Peyer's patch (tissue), 4 donors: ENCODE measurements around the gene GABPB1. TPM values are rescaled to one million over a fixed set of nuclear protein-coding genes. Genes with fewer than 3 reads are reported as not detected.

Source experiments
- DNase-seq, 3 donors: peaks; one replicate each; pipeline ENCODE4 v3.0.0-alpha.2; 2017 to 2019
- H3K27ac ChIP-seq, 4 donors: fragments of 200-600 bp; sonication (generic); one replicate each; pipeline ENCODE4 v1.5.1; 2016 to 2019
- H3K27me3 ChIP-seq, 2 donors: fragments of 200-600 bp; sonication (generic); one replicate each; pipeline ENCODE4 v1.5.1; 2019
- H3K36me3 ChIP-seq, 3 donors: fragments of 200-600 bp; sonication (generic); one replicate each; pipeline ENCODE4 v1.5.1; 2016 to 2019
- H3K4me1 ChIP-seq, 4 donors: fragments of 200-600 bp; sonication (generic); one replicate each; pipeline ENCODE4 v1.5.1; 2016 to 2019
- H3K4me3 ChIP-seq, 4 donors: fragments of 200-600 bp; sonication (generic); 1 replicate in 3 of 4; 2 replicates in 1 of 4; pipeline ENCODE4 v1.5.1; 2016 to 2019; ENCODE audit warnings: mild to moderate bottlenecking in 1 of 4
- H3K9me3 ChIP-seq, 4 donors: fragments of 200-600 bp; sonication (generic); one replicate each; pipeline ENCODE4 v1.5.1; 2016 to 2019; ENCODE audit warnings: mild to moderate bottlenecking in 1 of 4
- POLR2A ChIP-seq, 2 donors: fragments of 450-650 bp; IDR thresholded peaks; one replicate each; pipeline ENCODE4 v1.5.1; 2017; ENCODE audit warnings: antibody characterized with exemption in 2 of 2, mild to moderate bottlenecking in 2 of 2, moderate library complexity in 2 of 2
- total RNA-seq, 4 donors: library from RNA; depleted of rRNA; stranded (reverse); fragments of >200 nt; gene quantifications; one replicate each; pipeline ENCODE4 v1.1.0, GENCODE V29; 2016
- TF ChIP-seq, protein P1 (sequence below), 6 experiments: fragments of 450-650 bp in 4 of 6; fragments of 200-600 bp in 2 of 6; sonication (generic) in 1 of 6; IDR thresholded peaks; one replicate each; pipeline ENCODE4 v1.5.1; 2017 to 2019; ENCODE audit warnings: antibody characterized with exemption in 6 of 6, mild to moderate bottlenecking in 3 of 6, moderate library complexity in 1 of 6

GABPB1 gene
- total RNA-seq, 4 donors from 2014 or later = 13.8 to 16.3 (median 15.7) TPM

DNA sequence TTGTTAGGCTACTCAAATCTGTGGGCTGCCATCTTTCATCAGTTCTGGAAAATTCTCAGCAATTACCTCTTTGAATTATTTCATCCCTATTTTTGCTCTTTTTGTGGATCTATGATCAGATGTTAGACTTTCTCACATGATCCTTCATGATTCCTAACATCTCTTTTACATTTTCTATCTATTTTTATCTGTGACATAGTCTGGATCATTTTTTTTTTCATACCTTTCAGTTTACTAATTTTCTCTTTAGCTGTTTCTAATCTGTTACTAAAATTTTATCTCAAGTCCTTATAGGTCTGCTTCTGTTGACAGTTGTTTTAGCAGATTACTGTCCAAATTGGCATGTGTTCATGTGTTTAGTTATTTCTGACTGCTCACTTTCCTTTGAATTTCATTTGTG is 47.2 kb downstream of the GABPB1 start:
- DNase-seq = no peak
- H3K27me3 ChIP-seq = no peaks in the 10 kb centered on the region
- TF ChIP-seq, protein P1, sequence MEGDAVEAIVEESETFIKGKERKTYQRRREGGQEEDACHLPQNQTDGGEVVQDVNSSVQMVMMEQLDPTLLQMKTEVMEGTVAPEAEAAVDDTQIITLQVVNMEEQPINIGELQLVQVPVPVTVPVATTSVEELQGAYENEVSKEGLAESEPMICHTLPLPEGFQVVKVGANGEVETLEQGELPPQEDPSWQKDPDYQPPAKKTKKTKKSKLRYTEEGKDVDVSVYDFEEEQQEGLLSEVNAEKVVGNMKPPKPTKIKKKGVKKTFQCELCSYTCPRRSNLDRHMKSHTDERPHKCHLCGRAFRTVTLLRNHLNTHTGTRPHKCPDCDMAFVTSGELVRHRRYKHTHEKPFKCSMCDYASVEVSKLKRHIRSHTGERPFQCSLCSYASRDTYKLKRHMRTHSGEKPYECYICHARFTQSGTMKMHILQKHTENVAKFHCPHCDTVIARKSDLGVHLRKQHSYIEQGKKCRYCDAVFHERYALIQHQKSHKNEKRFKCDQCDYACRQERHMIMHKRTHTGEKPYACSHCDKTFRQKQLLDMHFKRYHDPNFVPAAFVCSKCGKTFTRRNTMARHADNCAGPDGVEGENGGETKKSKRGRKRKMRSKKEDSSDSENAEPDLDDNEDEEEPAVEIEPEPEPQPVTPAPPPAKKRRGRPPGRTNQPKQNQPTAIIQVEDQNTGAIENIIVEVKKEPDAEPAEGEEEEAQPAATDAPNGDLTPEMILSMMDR (IDR thresholded peaks at IDR 0.05) = no peak
- TF ChIP-seq POLR2A (IDR thresholded peaks at IDR 0.05) = no peak
- H3K27ac ChIP-seq = no peak overlapping the region
- H3K9me3 ChIP-seq = no peaks in the 10 kb centered on the region
- H3K4me3 ChIP-seq = no peak overlapping the region
- peaks cover 0 to 6% (median 0%) of the 10 kb centered on the region in 3 donors for H3K36me3 ChIP-seq
- H3K4me1 ChIP-seq = no peaks in the 10 kb centered on the region

DNA sequence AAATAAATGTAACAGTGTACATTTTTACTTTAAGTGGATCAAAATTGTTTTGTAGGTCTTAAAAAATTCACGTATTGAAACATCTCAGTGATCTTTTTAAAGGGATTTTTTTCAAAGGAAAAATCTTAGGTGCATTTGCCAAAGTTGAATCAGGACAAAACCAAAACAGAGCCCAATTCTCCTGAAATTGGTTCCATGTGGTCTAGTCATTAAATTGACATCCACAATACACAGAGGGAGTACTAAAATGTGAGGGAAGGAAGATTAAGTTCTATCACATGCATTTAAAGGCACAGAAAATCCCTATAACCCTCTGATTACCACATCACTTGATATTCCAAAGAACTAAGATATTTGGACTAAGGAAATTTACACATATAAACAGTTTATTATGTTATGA is 50.2 kb downstream of the GABPB1 start:
- no peaks in the 10 kb centered on the region for H3K27me3 ChIP-seq
- no peak overlapping the region for H3K4me3 ChIP-seq
- no peak for TF ChIP-seq POLR2A (IDR thresholded peaks at IDR 0.05)
- TF ChIP-seq, protein P1 (IDR thresholded peaks at IDR 0.05) = no peak
- peaks cover 0 to 13% (median 0%) of the 10 kb centered on the region in 3 donors for H3K36me3 ChIP-seq
- DNase-seq = no peak
- no peaks in the 10 kb centered on the region for H3K4me1 ChIP-seq
- H3K9me3 ChIP-seq = no peaks in the 10 kb centered on the region
- H3K27ac ChIP-seq = no peak overlapping the region

DNA sequence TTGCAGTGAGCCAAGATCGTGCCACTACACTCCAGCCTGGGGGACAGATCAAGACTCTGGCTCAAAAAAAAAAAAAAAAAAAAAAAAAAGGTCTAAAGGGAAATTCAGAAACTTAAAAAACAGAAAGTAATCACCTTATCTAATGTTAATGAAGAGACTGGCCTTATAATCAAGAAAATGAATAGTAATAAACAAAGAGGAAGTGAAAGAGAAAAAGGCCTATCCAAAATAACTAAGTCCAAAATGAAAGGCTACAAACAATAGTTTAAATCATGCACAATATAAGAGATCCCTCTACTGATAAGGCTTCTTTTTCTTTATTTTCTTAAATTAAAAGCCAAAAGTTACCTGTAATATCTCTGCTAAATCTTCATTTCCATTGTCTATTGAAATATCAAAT is 52.4 kb downstream of the GABPB1 start:
- DNase-seq = no peak
- Histone ChIP-seq H3K36me3 (peaks cover 0 to 19% (median 0%) of the 10 kb centered on the region in 3 donors), H3K9me3 (no peaks in the 10 kb centered on the region), H3K27ac (no peak overlapping the region), H3K4me3 (no peak overlapping the region), H3K4me1 (no peaks in the 10 kb centered on the region), H3K27me3 (no peaks in the 10 kb centered on the region)
- TF ChIP-seq POLR2A (IDR thresholded peaks at IDR 0.05) = no peak
- TF ChIP-seq, protein P1 (IDR thresholded peaks at IDR 0.05) = no peak

DNA sequence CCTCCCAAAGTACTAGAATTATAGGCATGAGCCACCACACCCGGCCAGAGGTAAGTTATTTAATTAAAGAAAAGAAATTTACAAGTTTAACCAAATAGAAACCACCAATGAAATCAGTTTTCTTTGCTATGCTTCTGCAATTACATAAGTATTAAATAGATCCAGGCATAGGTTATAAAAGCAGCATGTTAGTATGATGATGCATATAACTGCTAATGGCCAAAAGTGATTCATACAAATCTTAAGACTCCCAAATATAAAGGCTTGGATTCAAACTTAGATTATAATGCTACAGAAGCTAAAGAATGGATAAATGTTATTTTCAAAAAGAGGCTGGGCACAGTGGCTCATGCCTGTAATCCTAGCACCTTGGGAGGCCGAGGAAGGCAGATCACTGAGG is 56.7 kb downstream of the GABPB1 start:
- no peaks in the 10 kb centered on the region for H3K27me3 ChIP-seq
- H3K4me3 ChIP-seq = no peak overlapping the region
- no peak overlapping the region for H3K27ac ChIP-seq
- no peaks in the 10 kb centered on the region for H3K9me3 ChIP-seq
- peaks cover 0 to 22% (median 0%) of the 10 kb centered on the region in 3 donors for H3K36me3 ChIP-seq
- no peak for TF ChIP-seq POLR2A (IDR thresholded peaks at IDR 0.05)
- TF ChIP-seq, protein P1 (IDR thresholded peaks at IDR 0.05) = no peak
- DNase-seq = no peak
- H3K4me1 ChIP-seq = no peaks in the 10 kb centered on the region

DNA sequence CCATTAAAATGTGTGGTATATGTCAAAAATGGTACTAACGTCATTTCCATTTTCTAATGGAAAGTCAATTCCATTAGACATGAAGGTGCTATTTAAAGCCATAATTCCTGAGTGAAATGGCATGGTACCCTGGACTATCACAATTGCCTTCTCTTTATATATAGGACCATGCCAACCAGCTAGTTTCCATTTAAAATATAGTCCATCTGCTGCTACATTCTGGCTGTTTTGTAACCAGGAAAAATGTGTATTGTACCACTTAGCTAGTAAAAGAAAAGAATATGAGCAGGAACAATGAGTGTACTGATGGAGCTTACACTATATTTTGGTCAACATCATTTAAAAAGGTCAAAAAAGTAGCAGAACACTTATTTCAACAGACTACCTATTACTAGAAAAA is 59.0 kb downstream of the GABPB1 start:
- no peaks in the 10 kb centered on the region for H3K9me3 ChIP-seq
- H3K27me3 ChIP-seq = no peaks in the 10 kb centered on the region
- TF ChIP-seq POLR2A (IDR thresholded peaks at IDR 0.05) = no peak
- TF ChIP-seq, protein P1 (IDR thresholded peaks at IDR 0.05) = no peak
- no peak overlapping the region for H3K27ac ChIP-seq
- no peak overlapping the region for H3K4me3 ChIP-seq
- DNase-seq = no peak
- H3K36me3 ChIP-seq = peaks cover 0 to 14% (median 0%) of the 10 kb centered on the region in 3 donors
- H3K4me1 ChIP-seq = no peaks in the 10 kb centered on the region

GRCh38 chr15:50289749-50290148 is 65.2 kb downstream of the GABPB1 start:
- Histone ChIP-seq H3K36me3 (peaks cover 0 to 16% (median 0%) of the 10 kb centered on the region in 3 donors), H3K9me3 (no peaks in the 10 kb centered on the region), H3K27ac (no peak overlapping the region), H3K27me3 (no peaks in the 10 kb centered on the region), H3K4me1 (no peaks in the 10 kb centered on the region), H3K4me3 (no peak overlapping the region)
- TF ChIP-seq, protein P1 (IDR thresholded peaks at IDR 0.05) = no peak
- no peak for TF ChIP-seq POLR2A (IDR thresholded peaks at IDR 0.05)
- no peak for DNase-seq
